Measurements from ENCODE around the gene RIPK1. TPM values are rescaled to one million over a fixed set of nuclear protein-coding genes. Genes with fewer than 3 reads are reported as not detected.

RIPK1 gene
- total and polyA plus RNA-seq, 2 of the 8 experiments (the other 6 are each of a cell fraction or from before 2014, with no cell fraction given), result 5.9 to 22.9 TPM

- no peak for TF ChIP-seq PHF8 (conservative IDR thresholded peaks at IDR 0.05; ENCODE audit: low read depth, low read length)
- no peak for TF ChIP-seq RXRA (IDR thresholded peaks at IDR 0.05; ENCODE audit: insufficient read depth, low read depth, low read length)
- TF ChIP-seq POLR2A (IDR thresholded peaks at IDR 0.05; ENCODE audit: control extremely low read depth in 1 of 2, low read depth in 2 of 2, low read length in 2 of 2), result no peak
- TF ChIP-seq, protein P1, sequence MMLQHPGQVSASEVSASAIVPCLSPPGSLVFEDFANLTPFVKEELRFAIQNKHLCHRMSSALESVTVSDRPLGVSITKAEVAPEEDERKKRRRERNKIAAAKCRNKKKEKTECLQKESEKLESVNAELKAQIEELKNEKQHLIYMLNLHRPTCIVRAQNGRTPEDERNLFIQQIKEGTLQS (IDR thresholded peaks at IDR 0.05; ENCODE audit: insufficient read depth, low read depth, low read length), result no peak
- no peak for TF ChIP-seq TBP (IDR thresholded peaks at IDR 0.05; ENCODE audit: low read depth, low read length)
- no peak for TF ChIP-seq USF2 (IDR thresholded peaks at IDR 0.05; ENCODE audit: low read length)
- no peak for TF ChIP-seq YY1 (IDR thresholded peaks at IDR 0.05; ENCODE audit: low read depth, low read length)
Observed at GRCh38 chr6:3053231-3053508, 15.1 kb upstream of the RIPK1 start (continued).
